Measurements from ENCODE around the gene TAPBP.
"Not testable (repeated sequence)": the region's sequence is repeated elsewhere in the genome, so short reads cannot be mapped to it uniquely, and the experiment has no call there.

Gene TAPBP

DNA sequence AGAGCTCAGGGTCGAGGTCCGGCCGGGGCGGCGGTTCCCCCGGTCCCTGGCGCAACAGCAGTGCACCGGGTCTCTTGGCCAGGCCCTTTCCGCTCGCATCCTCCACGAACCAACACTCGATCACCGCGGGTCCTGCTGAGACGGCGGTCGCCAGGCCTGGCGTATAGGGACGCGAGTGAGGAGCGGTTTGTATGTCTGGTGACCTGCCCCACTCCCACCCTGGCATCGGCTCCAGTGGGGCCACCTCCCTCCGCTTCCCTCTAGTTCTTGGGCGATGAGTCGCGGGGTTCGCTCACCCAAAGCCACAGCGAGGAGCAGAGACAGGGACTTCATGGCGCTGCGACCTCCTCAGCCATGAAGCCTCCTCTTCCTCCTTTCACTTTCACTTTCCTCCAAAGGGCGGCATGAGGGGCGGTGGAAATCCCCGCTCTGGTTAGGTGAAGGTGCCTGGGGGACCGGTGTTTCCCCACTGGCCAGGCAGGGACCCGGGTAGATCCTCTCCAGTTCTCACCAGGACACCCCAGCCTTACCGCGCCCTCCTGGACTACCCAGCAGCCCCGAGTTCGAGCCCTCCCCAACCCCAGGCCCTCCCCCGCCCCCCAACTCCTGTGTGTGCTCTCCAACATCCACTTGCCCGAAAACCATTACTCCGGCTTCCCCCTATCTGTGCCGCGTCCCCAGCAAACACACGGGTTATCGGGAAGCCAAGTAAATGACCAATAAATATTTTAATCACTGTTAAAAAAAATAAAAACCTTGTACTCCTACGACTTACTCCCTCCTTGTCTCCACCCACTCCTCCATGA is at the start of gene TAPBP:
Gene TAPBP, minus strand, starts transcription at position 370 of the 806 bp plus-strand sequence. Its CDS starts 37 bp downstream, at position 333.
- DNase-seq (ENCODE audit: low spot score), result peak; percentile 95

- DNase-seq (ENCODE audit: low spot score), result not testable (repeated sequence)
Measured at GRCh38 chr6:33363486-33363885, 49.6 kb upstream of the TAPBP start.

DNA sequence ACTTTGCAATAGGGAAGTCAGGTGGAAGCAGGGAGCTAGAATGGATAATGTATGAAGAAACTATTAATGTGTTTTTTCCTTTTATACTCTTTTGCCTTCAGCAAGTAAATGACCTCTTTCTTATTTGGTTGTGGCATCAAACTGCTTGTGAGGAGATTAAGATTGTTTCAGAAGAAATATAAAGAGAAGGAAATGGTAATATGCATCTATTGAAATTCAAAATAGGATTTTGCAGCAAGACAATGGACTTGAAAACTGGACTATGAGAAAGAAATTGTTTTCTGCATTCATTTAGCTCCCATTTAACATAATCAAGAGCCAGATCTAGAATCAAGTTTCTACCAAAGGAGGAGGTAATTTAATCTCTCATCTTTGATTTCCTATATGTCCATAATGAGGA is 45.5 kb upstream of the TAPBP start:
- DNase-seq (ENCODE audit: low spot score), result no peak

GRCh38 chr6:33357160-33357871 is 43.4 kb upstream of the TAPBP start:
- DNase-seq (ENCODE audit: low spot score), result not testable (repeated sequence)

DNA sequence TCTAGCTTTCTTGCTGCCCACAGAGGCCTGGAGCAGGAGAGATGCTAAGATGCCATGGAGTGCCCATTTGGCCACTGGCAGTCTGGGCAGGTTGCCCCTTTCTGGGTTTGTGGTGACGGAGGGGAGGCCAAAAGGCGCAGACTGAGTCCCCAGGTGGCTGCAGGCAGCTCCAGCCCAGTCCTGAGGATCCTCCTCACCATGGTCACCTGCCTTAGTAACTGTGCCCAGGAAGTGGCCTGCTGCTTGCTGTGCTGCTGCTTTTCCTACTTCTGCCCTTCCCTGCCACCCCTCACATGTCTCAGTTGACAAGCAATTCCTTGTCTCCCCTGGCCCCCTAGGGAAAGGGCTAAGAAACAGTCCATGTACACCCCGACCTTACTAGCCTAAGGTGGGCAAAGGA is 42.4 kb upstream of the TAPBP start:
- no peak for DNase-seq (ENCODE audit: low spot score)

- DNase-seq (ENCODE audit: low spot score), result not testable (repeated sequence)
Measured at GRCh38 chr6:33355860-33356259, 42.0 kb upstream of the TAPBP start.

DNA sequence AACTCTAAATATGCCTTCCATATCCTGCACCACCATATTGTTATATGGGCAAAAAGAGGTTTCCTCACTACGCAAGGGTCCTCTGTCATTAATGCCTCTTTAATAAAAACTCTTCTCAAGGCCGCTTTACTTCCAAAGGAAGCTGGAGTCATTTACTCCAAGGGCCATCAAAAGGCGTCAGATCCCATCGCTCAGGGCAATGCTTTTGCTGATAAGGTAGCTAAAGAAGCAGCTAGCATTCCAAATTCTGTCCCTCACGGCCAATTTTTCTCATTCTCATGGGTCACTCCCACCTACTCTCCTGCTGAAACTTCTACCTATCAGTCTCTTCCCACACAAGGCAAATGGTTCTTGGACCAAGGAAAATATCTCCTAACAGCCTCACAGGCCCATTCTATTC is 33.9 kb upstream of the TAPBP start:
- no peak for DNase-seq (ENCODE audit: low spot score)

DNA sequence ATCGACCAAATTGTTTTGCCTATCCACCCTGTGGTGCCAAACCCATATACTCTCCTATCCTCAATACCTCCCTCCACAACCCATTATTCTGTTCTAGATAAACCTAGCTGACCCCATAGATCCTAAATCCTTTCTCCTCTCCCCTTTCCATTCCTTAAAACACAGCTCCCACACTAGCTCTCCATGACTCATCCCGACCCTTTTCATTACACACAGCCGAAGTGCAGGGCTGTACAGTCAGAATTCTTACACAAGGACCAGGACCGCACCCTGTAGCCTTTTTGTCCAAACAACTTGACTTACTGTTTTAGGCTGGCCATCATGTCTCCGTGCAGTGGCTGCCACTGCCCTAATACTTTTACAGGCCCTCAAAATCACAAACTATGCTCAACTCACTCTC is 33.1 kb upstream of the TAPBP start:
- not testable (repeated sequence) for DNase-seq (ENCODE audit: low spot score)

DNA sequence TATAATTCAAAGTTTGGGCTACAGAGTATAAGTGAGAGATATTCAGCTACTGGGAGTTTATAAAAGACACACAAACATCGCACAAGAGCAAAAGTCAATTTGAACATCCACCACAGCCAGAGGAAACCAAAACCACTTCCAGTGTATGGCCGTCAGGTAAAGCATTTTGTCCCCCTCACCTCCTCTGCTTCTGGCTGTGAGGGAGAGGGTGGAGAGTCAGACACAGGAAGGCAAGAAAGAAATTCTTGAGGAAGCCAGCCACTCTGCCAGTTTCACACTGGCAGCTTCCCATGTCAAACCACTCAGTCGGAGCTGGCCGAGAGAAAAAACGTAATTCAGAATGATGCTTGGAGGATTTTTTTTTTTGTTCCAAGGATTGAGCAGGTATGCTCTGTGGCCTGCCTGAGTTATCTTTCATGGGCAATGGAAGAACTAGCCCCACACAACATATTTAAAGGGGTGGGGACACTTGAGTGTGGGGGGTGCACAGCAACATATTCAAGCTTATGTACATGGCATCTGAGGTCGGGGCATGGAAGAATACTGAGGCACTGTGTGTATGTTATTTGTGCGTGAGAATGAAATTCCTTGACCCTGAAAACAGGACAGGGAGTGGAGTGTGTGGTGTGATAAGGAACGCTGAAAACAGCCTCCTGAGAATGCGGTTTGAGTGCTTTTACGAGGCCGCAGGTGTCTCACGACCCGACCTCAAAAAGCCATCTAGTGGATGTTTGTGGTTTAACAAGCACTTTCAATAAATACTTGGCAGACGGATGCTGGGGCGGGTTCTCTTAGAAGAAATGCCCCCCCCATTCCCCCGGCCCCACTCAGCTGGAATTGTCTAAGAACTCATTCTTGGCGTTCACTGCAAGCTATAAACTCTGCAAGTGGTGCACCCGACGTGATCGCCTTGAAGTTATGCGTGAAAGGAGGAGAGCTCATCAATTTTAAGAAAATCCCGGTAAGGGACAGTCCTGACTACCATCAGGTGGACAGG is 31.1 kb upstream of the TAPBP start:
- DNase-seq (ENCODE audit: low spot score), result peak; percentile 93

- DNase-seq (ENCODE audit: low spot score), result peak; percentile 47
Measured at GRCh38 chr6:33343953-33344611, 30.2 kb upstream of the TAPBP start.

DNA sequence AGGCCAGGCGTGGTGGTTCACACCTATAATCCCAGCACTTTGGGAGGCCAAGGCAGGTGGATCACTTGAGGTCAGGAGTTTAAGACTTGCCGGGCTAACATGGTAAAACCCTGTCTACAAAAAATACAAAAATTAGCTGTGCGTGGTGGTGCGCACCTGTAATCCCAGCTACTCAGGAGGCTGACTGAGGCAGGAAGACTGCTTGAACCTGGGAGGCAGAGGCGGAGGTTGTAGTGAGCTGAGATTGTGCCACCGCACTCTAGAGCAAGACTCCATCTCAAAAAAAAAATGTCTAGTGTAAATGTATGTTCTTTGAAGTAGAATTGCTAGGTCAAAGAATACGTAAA is 29.7 kb upstream of the TAPBP start:
- not testable (repeated sequence) for DNase-seq (ENCODE audit: low spot score)

- no peak for DNase-seq (ENCODE audit: low spot score)
Measured at GRCh38 chr6:33339193-33339592, 25.3 kb upstream of the TAPBP start.

DNA sequence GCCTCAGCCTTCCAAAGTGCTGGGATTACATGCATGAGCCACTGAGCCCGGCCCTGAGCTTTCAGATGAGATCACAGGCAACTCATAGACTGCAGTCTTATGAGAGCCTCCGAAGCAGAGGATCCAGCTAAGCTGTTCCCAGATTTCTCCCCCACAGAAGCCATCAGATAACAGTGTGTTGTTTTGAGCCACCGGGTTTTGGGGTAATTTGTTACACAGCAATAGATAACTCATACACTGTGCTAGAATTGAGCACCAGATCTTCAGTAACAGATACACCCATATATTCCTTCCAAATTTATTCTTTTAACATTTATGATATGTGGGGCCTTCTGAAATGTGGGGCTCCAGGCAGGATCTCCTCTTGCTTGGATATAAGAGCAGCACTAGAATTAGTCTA is 22.6 kb upstream of the TAPBP start:
- no peak for DNase-seq (ENCODE audit: low spot score)

GRCh38 chr6:33335916-33336315 is 22.0 kb upstream of the TAPBP start:
- DNase-seq (ENCODE audit: low spot score), result no peak

GRCh38 chr6:33333666-33334065 is 19.8 kb upstream of the TAPBP start:
- DNase-seq (ENCODE audit: low spot score), result no peak

DNA sequence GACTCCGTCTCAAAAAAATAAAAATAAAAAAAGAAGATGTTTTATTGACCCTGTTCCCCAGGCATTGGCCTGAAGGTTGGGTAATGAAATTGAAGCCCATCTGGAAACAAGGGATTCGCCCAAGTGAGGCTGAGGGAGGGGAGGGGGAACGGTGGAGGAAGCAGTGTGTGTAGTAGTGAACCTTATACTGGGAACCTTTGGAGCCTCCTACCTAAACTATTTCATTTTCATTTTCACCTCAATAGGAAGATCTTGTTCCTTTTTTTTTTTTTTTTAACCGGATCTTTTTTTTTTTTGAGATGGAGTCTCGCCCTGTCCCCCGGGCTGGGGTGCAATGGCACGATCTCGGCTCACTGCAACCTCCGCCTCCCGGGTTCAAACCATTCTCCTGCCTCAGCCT is 16.9 kb upstream of the TAPBP start:
- no peak for DNase-seq (ENCODE audit: low spot score)

- no peak for DNase-seq (ENCODE audit: low spot score)
Measured at GRCh38 chr6:33329058-33329457, 15.2 kb upstream of the TAPBP start.

GRCh38 chr6:33324125-33324524 is 10.2 kb upstream of the TAPBP start:
- DNase-seq (ENCODE audit: low spot score), result peak; percentile 50

- DNase-seq (ENCODE audit: low spot score), result no peak
Measured at GRCh38 chr6:33323623-33323948, 9.7 kb upstream of the TAPBP start.

DNA sequence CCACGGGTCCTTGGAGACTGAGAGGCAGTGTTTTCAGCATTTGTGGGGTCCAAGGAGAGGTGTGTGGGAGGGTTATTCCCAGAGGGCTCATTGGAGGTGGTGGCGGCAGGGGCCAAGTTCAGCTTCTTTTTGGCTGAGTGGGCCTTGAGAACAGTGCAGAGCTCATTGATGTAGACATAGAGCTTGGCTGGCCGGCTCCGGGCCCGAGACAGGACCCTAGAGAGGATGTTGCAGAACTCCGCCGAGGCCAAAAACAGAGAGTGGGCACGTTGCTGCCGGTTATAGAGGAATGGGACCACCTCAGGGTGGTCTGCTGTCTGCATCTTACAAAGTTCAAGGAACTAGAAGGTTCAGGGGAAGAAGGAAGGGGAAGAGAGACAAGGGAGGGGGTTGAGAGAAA is 7.3 kb upstream of the TAPBP start:
- no peak for DNase-seq (ENCODE audit: low spot score)

DNA sequence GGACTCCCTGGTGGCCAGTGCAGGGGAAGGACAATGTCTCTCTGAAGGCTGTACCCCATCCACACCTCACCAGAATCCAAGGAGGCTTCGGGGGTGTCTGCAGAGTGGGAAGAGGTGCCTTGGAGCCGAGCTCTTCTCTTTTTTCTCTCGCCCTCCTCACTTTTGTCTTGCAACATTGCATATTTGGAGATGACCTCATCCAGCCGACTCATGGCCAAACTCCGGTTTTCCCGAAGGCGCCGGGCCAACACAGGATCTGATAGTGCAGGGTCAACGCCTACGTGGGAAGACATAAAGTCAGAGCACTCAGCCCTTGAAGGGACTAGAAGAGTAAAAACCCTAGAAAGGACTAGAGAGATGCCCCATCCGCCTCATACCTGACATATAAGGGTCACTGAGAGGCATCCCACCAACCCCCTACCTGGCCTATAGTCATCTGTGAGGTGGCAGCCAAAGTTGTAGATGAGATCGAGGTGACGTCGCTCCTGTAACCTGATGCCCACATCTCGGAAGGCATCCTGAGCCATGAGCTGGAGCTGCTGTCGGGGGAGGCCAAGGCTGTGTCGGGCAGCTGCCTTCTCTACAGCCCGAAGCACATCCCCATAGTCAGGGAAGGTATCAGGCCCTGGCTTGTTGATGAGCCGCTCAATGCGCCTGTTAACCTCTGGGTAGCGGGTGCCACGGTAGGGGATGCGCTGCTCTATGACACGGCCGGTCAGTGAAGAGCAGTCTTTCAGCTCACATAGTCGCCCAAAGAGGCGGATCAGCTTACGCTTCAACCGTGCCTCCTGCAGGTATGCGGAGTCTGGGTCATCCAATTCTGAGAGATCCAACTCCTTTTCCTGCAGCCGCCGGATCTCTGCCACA is 6.7 kb upstream of the TAPBP start:
- no peak for DNase-seq (ENCODE audit: low spot score)
